ENCODE measurements around the gene PLCB4. TPM values are rescaled to one million over a fixed set of nuclear protein-coding genes. Genes with fewer than 3 reads are reported as not detected.

Gene PLCB4
- total RNA-seq, 4 donors from 2014 or later = 17.4 to 264 (median 28.1) TPM

DNA sequence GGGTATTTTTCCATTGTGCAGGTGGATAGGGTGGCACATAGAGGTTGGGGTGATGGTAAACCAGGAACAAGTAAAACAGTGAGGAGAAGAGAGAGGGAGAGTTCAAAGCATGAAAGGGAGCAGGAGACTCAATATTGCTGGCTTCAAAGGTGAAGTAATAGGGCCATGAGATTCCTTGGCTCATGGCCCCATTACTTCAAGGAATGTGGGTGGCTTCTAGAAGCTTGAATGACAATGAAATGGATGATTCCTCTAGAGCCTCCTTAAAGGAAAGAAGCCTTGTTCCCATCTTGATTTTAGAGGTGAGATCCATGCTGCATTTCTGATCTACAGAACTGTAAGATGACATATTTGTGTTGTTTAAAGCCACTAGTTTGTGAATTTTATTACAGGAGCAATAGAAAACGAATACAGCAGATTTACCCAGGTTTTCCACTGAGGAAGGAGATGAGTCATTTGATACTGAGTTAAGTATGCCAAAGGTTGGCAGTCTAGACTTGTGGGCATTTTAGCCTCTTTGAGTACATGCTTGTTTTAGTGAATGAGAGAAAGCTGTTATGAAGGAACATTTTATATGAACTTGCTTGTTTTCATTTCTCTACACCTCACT lies 110.4 kb downstream of the PLCB4 start:
- H3K27me3 ChIP-seq = no peaks in the 10 kb centered on the region
- no peaks in the 10 kb centered on the region for H3K9me3 ChIP-seq
- no peak overlapping the region for H3K27ac ChIP-seq
- intact Hi-C loops (cut with DNase I; ENCODE audit: low total_unique reads) = no loop called here
- no peak for DNase-seq
- H3K36me3 ChIP-seq = no peaks in the 10 kb centered on the region
- no peaks in the 10 kb centered on the region for H3K4me1 ChIP-seq
- H3K4me3 ChIP-seq = no peak overlapping the region
- TF ChIP-seq, protein P1, sequence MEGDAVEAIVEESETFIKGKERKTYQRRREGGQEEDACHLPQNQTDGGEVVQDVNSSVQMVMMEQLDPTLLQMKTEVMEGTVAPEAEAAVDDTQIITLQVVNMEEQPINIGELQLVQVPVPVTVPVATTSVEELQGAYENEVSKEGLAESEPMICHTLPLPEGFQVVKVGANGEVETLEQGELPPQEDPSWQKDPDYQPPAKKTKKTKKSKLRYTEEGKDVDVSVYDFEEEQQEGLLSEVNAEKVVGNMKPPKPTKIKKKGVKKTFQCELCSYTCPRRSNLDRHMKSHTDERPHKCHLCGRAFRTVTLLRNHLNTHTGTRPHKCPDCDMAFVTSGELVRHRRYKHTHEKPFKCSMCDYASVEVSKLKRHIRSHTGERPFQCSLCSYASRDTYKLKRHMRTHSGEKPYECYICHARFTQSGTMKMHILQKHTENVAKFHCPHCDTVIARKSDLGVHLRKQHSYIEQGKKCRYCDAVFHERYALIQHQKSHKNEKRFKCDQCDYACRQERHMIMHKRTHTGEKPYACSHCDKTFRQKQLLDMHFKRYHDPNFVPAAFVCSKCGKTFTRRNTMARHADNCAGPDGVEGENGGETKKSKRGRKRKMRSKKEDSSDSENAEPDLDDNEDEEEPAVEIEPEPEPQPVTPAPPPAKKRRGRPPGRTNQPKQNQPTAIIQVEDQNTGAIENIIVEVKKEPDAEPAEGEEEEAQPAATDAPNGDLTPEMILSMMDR (IDR thresholded peaks at IDR 0.05) = no peak
- TF ChIP-seq POLR2A (IDR thresholded peaks at IDR 0.05) = no peak

DNA sequence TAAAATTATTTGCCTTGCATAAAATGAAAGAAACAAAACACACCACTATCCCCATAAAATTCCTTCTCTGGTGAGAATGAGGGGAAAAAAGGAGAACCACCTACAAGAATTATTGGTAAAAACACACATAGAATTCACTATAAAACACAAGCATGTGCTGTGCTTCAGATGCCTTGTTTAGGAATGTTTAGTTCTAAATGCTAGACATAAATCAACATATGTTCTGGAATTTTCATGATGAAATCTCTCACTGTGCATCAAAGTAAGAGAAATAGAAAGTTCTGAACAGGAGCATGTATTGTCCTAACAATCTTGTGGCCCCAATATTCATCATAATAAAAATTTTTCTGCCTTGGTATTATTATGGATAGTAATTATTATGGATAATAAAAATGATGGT lies 111.0 kb downstream of the PLCB4 start:
- no peaks in the 10 kb centered on the region for H3K4me1 ChIP-seq
- H3K4me3 ChIP-seq = no peak overlapping the region
- TF ChIP-seq, protein P1 (IDR thresholded peaks at IDR 0.05) = no peak
- TF ChIP-seq POLR2A (IDR thresholded peaks at IDR 0.05) = no peak
- intact Hi-C loops (cut with DNase I; ENCODE audit: low total_unique reads) = no loop called here
- H3K27me3 ChIP-seq = no peaks in the 10 kb centered on the region
- no peaks in the 10 kb centered on the region for H3K9me3 ChIP-seq
- DNase-seq = no peak
- no peaks in the 10 kb centered on the region for H3K36me3 ChIP-seq
- no peak overlapping the region for H3K27ac ChIP-seq

DNA sequence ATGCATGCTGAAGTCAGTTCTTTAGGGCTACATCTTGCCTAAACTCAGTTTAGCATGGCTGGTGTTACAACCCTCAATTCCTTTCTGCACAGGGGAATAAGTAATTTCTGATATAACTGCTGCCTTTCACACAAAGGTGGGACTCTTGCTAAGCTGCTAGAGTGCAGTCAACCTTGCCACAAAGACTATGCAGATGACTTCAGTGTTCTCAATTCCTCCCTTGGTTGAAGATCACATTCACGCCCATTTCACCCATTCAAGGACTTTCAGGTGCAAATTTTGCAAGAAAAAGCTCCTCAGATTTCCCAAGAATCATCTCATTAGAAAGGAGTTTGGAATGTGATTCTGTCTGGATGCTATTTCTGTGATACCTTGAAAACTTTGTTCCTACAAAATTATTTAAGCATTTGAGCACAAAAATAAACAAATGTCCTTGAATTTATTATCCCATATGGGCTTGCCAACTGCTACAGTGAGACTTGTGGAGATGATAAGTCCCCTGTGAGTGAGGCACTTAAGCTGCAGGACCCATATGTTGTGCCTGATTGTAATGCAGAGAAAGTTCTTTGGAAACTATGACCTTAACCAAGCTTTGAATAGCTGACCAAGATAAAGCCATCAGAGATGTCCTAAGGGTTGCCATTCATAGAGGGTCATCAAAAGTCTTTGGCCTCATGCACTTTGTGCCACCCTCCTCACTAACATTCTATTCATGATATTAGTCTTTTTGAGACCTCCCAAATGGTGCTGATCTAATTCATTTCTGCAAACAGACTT lies 111.8 kb downstream of the PLCB4 start:
- Histone ChIP-seq H3K36me3 (no peaks in the 10 kb centered on the region), H3K4me1 (no peaks in the 10 kb centered on the region), H3K9me3 (no peaks in the 10 kb centered on the region), H3K27me3 (no peaks in the 10 kb centered on the region), H3K27ac (no peak overlapping the region), H3K4me3 (no peak overlapping the region)
- TF ChIP-seq POLR2A (IDR thresholded peaks at IDR 0.05) = no peak
- TF ChIP-seq, protein P1 (IDR thresholded peaks at IDR 0.05) = no peak
- DNase-seq = no peak
- intact Hi-C loops (cut with DNase I; ENCODE audit: low total_unique reads) = no loop called here

DNA sequence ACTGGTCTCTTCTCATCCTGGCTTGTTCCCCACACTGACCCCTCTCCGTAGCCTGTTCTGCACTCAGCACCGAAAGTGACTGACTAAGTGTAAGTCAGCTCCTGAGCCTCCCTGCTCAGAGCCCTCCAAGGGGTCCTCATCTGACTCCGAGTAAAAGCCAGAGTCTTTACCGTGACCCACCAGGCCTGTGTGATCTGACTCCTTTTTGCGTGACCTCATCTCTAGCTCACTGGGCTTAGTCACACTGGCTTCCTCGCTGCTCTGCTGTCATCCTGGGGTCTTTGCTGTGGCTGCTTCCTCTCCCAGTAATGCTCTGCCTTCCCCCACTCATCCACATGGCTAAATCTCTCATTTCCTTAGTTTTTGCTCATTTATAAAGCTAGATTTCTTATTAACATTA lies 116.6 kb downstream of the PLCB4 start:
- Histone ChIP-seq H3K36me3 (no peaks in the 10 kb centered on the region), H3K27ac (no peak overlapping the region), H3K27me3 (no peaks in the 10 kb centered on the region), H3K9me3 (no peaks in the 10 kb centered on the region), H3K4me3 (no peak overlapping the region), H3K4me1 (no peaks in the 10 kb centered on the region)
- no peak for DNase-seq
- intact Hi-C loops (cut with DNase I; ENCODE audit: low total_unique reads) = no loop called here
- TF ChIP-seq, protein P1 (IDR thresholded peaks at IDR 0.05) = no peak
- no peak for TF ChIP-seq POLR2A (IDR thresholded peaks at IDR 0.05)

DNA sequence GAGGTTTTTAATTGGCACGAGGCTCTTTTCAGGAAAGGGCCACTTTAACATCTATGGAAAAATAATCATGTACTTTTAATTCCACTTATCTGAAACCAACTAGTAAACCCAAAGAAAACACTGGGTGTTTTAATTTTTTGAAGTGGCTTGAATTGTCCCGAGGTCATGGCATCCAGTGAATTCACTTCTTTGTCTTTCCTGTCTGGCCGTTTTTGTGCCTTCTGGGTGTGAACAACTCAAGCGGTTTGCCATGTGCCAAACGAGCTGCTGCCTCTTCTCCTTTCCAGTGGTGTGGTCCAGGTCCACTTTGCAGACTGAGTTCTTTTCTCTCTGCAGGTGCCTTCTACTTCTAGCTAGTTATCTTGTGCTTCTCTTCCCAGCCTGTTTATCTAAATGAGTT lies 117.5 kb downstream of the PLCB4 start:
- Histone ChIP-seq H3K27me3 (no peaks in the 10 kb centered on the region), H3K27ac (no peak overlapping the region), H3K4me3 (no peak overlapping the region), H3K9me3 (no peaks in the 10 kb centered on the region), H3K4me1 (no peaks in the 10 kb centered on the region), H3K36me3 (no peaks in the 10 kb centered on the region)
- no peak for DNase-seq
- no peak for TF ChIP-seq POLR2A (IDR thresholded peaks at IDR 0.05)
- TF ChIP-seq, protein P1 (IDR thresholded peaks at IDR 0.05) = no peak
- intact Hi-C loops (cut with DNase I; ENCODE audit: low total_unique reads) = no loop called here
